Measurements from ENCODE around the gene MSRB1.
"Not testable (repeated sequence)": the region's sequence is repeated elsewhere in the genome, so short reads cannot be mapped to it uniquely, and the experiment has no call there.

Gene MSRB1

GRCh38 chr16:1978476-1979120 lies 35.6 kb upstream of the MSRB1 start:
- no peak for DNase-seq

- no peak for DNase-seq
These were observed 34.9 kb upstream of the MSRB1 start for GRCh38 chr16:1977875-1978268.

- no peak for DNase-seq
These were observed 34.2 kb upstream of the MSRB1 start for GRCh38 chr16:1976951-1977874.

- DNase-seq = no peak
These were observed 33.2 kb upstream of the MSRB1 start for GRCh38 chr16:1976216-1976520.

- no peak for DNase-seq
These were observed 32.6 kb upstream of the MSRB1 start for GRCh38 chr16:1975432-1976215.

- no peak for DNase-seq
These were observed 31.4 kb upstream of the MSRB1 start for GRCh38 chr16:1974157-1975070.

- DNase-seq = no peak
These were observed 30.6 kb upstream of the MSRB1 start for GRCh38 chr16:1973461-1974156.

GRCh38 chr16:1972490-1972877 lies 29.5 kb upstream of the MSRB1 start:
- no peak for DNase-seq

GRCh38 chr16:1971796-1972489 lies 28.9 kb upstream of the MSRB1 start, which contains the start of gene TBL3:
Gene TBL3 (plus strand): TSS chr16:1972053. CDS start chr16:1972165, 112 bp downstream.
- DNase-seq = peak; percentile 60

GRCh38 chr16:1968146-1968953 lies 25.4 kb upstream of the MSRB1 start:
- DNase-seq = no peak

GRCh38 chr16:1966460-1966859 lies 23.5 kb upstream of the MSRB1 start, which contains the start of gene RNF151:
Gene RNF151 (plus strand): TSS chr16:1966856. CDS start chr16:1966882, 26 bp downstream.
- no peak for DNase-seq

- DNase-seq = no peak
These were observed 22.5 kb upstream of the MSRB1 start for GRCh38 chr16:1965396-1966001.

- peak; percentile 92 for DNase-seq
These were observed 21.8 kb upstream of the MSRB1 start, which contains the start of gene RPS2 for GRCh38 chr16:1964506-1965395. Gene RPS2 (minus strand): TSS chr16:1964826. CDS start chr16:1964625, 201 bp downstream.

GRCh38 chr16:1963806-1964505 lies 21.0 kb upstream of the MSRB1 start:
- no peak for DNase-seq

- DNase-seq = not testable (repeated sequence)
These were observed 19.5 kb upstream of the MSRB1 start for GRCh38 chr16:1962161-1963153.

GRCh38 chr16:1961651-1962067 lies 18.7 kb upstream of the MSRB1 start:
- no peak for DNase-seq
